Astrocyte of the spinal cord (primary cell): ENCODE data around the gene TUSC2.
A peak's percentile ranks its signal among the peaks of the same experiment; 100 is the strongest.

Experiments used
- DNase-seq: peaks from one replicate; pipeline ENCODE4 v3.0.0; 2011; ENCODE audit warnings: low read depth, low spot score
- H3K4me3 ChIP-seq: 2 replicates; pipeline ENCODE4 v1.5.1; 2011; ENCODE audit warnings: low read depth, mild to moderate bottlenecking, low read length, moderate library complexity
- CTCF ChIP-seq: IDR thresholded peaks from 2 replicates; pipeline ENCODE4 v1.5.1; 2012; ENCODE audit warnings: low read depth, mild to moderate bottlenecking, low read length, inconsistent platforms
- in situ Hi-C: cut with HindIII; loops from 2 replicates; pipeline ENCODE4 v1.10.0; 2017; ENCODE audit warnings: low sequenced_read_pairs

The TUSC2 gene

GRCh38 chr3:50304601-50305000 is 23.4 kb downstream of the TUSC2 start:
- DNase-seq = peak; percentile 37
- no peak for TF ChIP-seq CTCF
- in situ Hi-C loops = no loop called here

GRCh38 chr3:50303013-50303815 is 24.8 kb downstream of the TUSC2 start, which contains the start of gene HYAL1:
TSS of gene HYAL1 (minus strand) at chr3:50303574. CDS start at chr3:50302956, 618 bp downstream.
- in situ Hi-C loops = no loop called here
- no peak for TF ChIP-seq CTCF
- no peak for DNase-seq
- H3K4me3 ChIP-seq = no peak within 1 kb of the TSS

More at GRCh38 chr3:50304601-50305000, 23.4 kb downstream of the TUSC2 start:
- no peak overlapping the region for H3K4me3 ChIP-seq

GRCh38 chr3:50302095-50303012 is 25.7 kb downstream of the TUSC2 start:
- H3K4me3 ChIP-seq = no peak overlapping the region
- DNase-seq = no peak
- TF ChIP-seq CTCF = no peak
- in situ Hi-C loops = no loop called here

GRCh38 chr3:50300681-50301254 is 27.3 kb downstream of the TUSC2 start:
- H3K4me3 ChIP-seq = no peak overlapping the region
- in situ Hi-C loops = no loop called here
- no peak for TF ChIP-seq CTCF
- DNase-seq = no peak

- peak overlapping the region; percentile 77 for H3K4me3 ChIP-seq
- DNase-seq = no peak
- TF ChIP-seq CTCF = no peak
- in situ Hi-C loops = no loop called here
These were observed 27.9 kb downstream of the TUSC2 start for GRCh38 chr3:50299929-50300680.

- in situ Hi-C loops = no loop called here
- H3K4me3 ChIP-seq = peak overlapping the region; percentile 77
- DNase-seq = no peak
- TF ChIP-seq CTCF = no peak
These were observed 28.4 kb downstream of the TUSC2 start for GRCh38 chr3:50299638-50299928.
